ENCODE data around the gene MAP3K4.

The MAP3K4 gene

GRCh38 chr6:161019324-161019839 lies 27.8 kb downstream of the MAP3K4 start:
- no peak overlapping the region for H3K4me3 ChIP-seq
- TF ChIP-seq POLR2AphosphoS5 (IDR thresholded peaks at IDR 0.05; ENCODE audit: borderline replicate concordance, low read depth, low read length) (no peak), EZH2 (IDR thresholded peaks at IDR 0.05) (no peak), FOXP2 (optimal IDR thresholded peaks at IDR 0.05; ENCODE audit: control extremely low read depth, extremely low read length, insufficient read depth) (no peak)
- no peaks in the 10 kb centered on the region; the same call in 1 of the 2 replicates for H3K36me3 ChIP-seq (ENCODE audit: insufficient read depth, low read length)
- no peak for DNase-seq (ENCODE audit: low read depth, low spot score)
- no peaks in the 10 kb centered on the region for H3K9me3 ChIP-seq (ENCODE audit: low read depth, low read length)
- no peak overlapping the region for H3K27ac ChIP-seq
- no peak overlapping the region for H3K9ac ChIP-seq (ENCODE audit: insufficient read length)

GRCh38 chr6:161021543-161021942 lies 30.0 kb downstream of the MAP3K4 start:
- TF ChIP-seq FOXP2 (optimal IDR thresholded peaks at IDR 0.05; ENCODE audit: control extremely low read depth, extremely low read length, insufficient read depth) (no peak), POLR2AphosphoS5 (IDR thresholded peaks at IDR 0.05; ENCODE audit: borderline replicate concordance, low read depth, low read length) (no peak), EZH2 (IDR thresholded peaks at IDR 0.05) (no peak)
- no peaks in the 10 kb centered on the region for H3K9me3 ChIP-seq (ENCODE audit: low read depth, low read length)
- DNase-seq (ENCODE audit: low read depth, low spot score): no peak
- H3K36me3 ChIP-seq (ENCODE audit: insufficient read depth, low read length): no peaks in the 10 kb centered on the region; the same call in 1 of the 2 replicates
- no peak overlapping the region for H3K4me3 ChIP-seq
- no peak overlapping the region for H3K27ac ChIP-seq
- no peak overlapping the region for H3K9ac ChIP-seq (ENCODE audit: insufficient read length)

- Histone ChIP-seq H3K27ac (no peak overlapping the region), H3K9me3 (ENCODE audit: low read depth, low read length) (no peaks in the 10 kb centered on the region), H3K4me3 (no peak overlapping the region), H3K36me3 (ENCODE audit: insufficient read depth, low read length) (no peaks in the 10 kb centered on the region; the same call in 1 of the 2 replicates), H3K9ac (ENCODE audit: insufficient read length) (no peak overlapping the region)
- TF ChIP-seq FOXP2 (optimal IDR thresholded peaks at IDR 0.05; ENCODE audit: control extremely low read depth, extremely low read length, insufficient read depth) (no peak), EZH2 (IDR thresholded peaks at IDR 0.05) (no peak), POLR2AphosphoS5 (IDR thresholded peaks at IDR 0.05; ENCODE audit: borderline replicate concordance, low read depth, low read length) (no peak)
- no peak for DNase-seq (ENCODE audit: low read depth, low spot score)
Observed at GRCh38 chr6:161021998-161022743, 30.6 kb downstream of the MAP3K4 start.

GRCh38 chr6:161023316-161023715 lies 31.7 kb downstream of the MAP3K4 start:
- DNase-seq (ENCODE audit: low read depth, low spot score): no peak
- H3K4me3 ChIP-seq: no peak overlapping the region
- H3K27ac ChIP-seq: no peak overlapping the region
- TF ChIP-seq EZH2 (IDR thresholded peaks at IDR 0.05) (no peak), FOXP2 (optimal IDR thresholded peaks at IDR 0.05; ENCODE audit: control extremely low read depth, extremely low read length, insufficient read depth) (no peak), POLR2AphosphoS5 (IDR thresholded peaks at IDR 0.05; ENCODE audit: borderline replicate concordance, low read depth, low read length) (no peak)
- no peaks in the 10 kb centered on the region; the same call in 1 of the 2 replicates for H3K36me3 ChIP-seq (ENCODE audit: insufficient read depth, low read length)
- no peaks in the 10 kb centered on the region for H3K9me3 ChIP-seq (ENCODE audit: low read depth, low read length)
- H3K9ac ChIP-seq (ENCODE audit: insufficient read length): no peak overlapping the region

- H3K9ac ChIP-seq (ENCODE audit: insufficient read length): no peak overlapping the region
- H3K36me3 ChIP-seq (ENCODE audit: insufficient read depth, low read length): no peaks in the 10 kb centered on the region; the same call in 1 of the 2 replicates
- H3K9me3 ChIP-seq (ENCODE audit: low read depth, low read length): no peaks in the 10 kb centered on the region
- no peak for TF ChIP-seq EZH2 (IDR thresholded peaks at IDR 0.05)
- no peak for TF ChIP-seq POLR2AphosphoS5 (IDR thresholded peaks at IDR 0.05; ENCODE audit: borderline replicate concordance, low read depth, low read length)
- no peak for TF ChIP-seq FOXP2 (optimal IDR thresholded peaks at IDR 0.05; ENCODE audit: control extremely low read depth, extremely low read length, insufficient read depth)
- H3K27ac ChIP-seq: no peak overlapping the region
- DNase-seq (ENCODE audit: low read depth, low spot score): no peak
- H3K4me3 ChIP-seq: no peak overlapping the region
Observed at GRCh38 chr6:161024364-161024920, 32.9 kb downstream of the MAP3K4 start.

- no peaks in the 10 kb centered on the region for H3K36me3 ChIP-seq (ENCODE audit: insufficient read depth, low read length)
Observed at GRCh38 chr6:161027385-161027784, 35.8 kb downstream of the MAP3K4 start.

GRCh38 chr6:161029195-161029809 lies 37.7 kb downstream of the MAP3K4 start:
- DNase-seq (ENCODE audit: low read depth, low spot score): no peak
- H3K9ac ChIP-seq (ENCODE audit: insufficient read length): no peak overlapping the region
- no peak for TF ChIP-seq FOXP2 (optimal IDR thresholded peaks at IDR 0.05; ENCODE audit: control extremely low read depth, extremely low read length, insufficient read depth)
- no peak for TF ChIP-seq EZH2 (IDR thresholded peaks at IDR 0.05)
- no peak for TF ChIP-seq POLR2AphosphoS5 (IDR thresholded peaks at IDR 0.05; ENCODE audit: borderline replicate concordance, low read depth, low read length)
- no peaks in the 10 kb centered on the region for H3K36me3 ChIP-seq (ENCODE audit: insufficient read depth, low read length)
- H3K4me3 ChIP-seq: no peak overlapping the region
- H3K27ac ChIP-seq: no peak overlapping the region
- H3K9me3 ChIP-seq (ENCODE audit: low read depth, low read length): no peaks in the 10 kb centered on the region

More at GRCh38 chr6:161027385-161027784, 35.8 kb downstream of the MAP3K4 start:
- H3K27ac ChIP-seq: no peak overlapping the region
- TF ChIP-seq EZH2 (IDR thresholded peaks at IDR 0.05) (no peak), POLR2AphosphoS5 (IDR thresholded peaks at IDR 0.05; ENCODE audit: borderline replicate concordance, low read depth, low read length) (no peak), FOXP2 (optimal IDR thresholded peaks at IDR 0.05; ENCODE audit: control extremely low read depth, extremely low read length, insufficient read depth) (no peak)
- DNase-seq (ENCODE audit: low read depth, low spot score): no peak
- no peak overlapping the region for H3K9ac ChIP-seq (ENCODE audit: insufficient read length)
- H3K4me3 ChIP-seq: no peak overlapping the region
- no peaks in the 10 kb centered on the region for H3K9me3 ChIP-seq (ENCODE audit: low read depth, low read length)
